Adrenal gland (tissue), 5 donors: Measurements from ENCODE around the gene IMPACT.

Source experiments
- POLR2A ChIP-seq, 2 donors: fragments of 450-650 bp; IDR thresholded peaks; one replicate each; pipeline ENCODE4 v1.6.1; 2017; ENCODE audit warnings: antibody characterized with exemption in 2 of 2, mild to moderate bottlenecking in 2 of 2, moderate library complexity in 1 of 2
- TF ChIP-seq, protein P1 (sequence below), 6 experiments: fragments of 450-650 bp in 4 of 6; fragments of 200-600 bp in 2 of 6; sonication (generic) in 1 of 6; IDR thresholded peaks; 1 replicate in 5 of 6; 2 replicates in 1 of 6; pipeline versions ENCODE4 v1.5.1 to v1.8.0; 2016 to 2021; ENCODE audit warnings: antibody characterized with exemption in 6 of 6, mild to moderate bottlenecking in 2 of 6, moderate library complexity in 1 of 6
- donor health status: DM: no; HTN: no; CAD: no.

DNA sequence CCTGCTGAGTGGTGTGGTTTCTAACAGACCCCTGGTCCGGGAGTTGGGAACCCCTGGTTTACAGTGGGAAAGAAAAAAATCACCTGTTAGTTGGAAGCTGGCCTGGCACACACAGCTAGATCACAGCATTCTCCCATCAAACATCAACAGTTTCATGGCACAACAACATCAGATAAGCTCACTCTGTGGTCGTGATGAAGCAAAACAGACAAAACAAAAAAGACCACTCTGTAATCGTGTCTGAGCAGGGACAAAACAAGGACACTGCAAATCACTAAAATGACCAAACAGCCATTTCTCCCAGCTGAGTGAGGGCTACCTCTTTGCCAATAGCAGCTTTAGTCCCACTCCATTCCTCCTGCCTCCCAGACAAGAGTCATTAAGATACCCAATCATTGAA lies 9.0 kb upstream of the IMPACT start:
- TF ChIP-seq, protein P1, sequence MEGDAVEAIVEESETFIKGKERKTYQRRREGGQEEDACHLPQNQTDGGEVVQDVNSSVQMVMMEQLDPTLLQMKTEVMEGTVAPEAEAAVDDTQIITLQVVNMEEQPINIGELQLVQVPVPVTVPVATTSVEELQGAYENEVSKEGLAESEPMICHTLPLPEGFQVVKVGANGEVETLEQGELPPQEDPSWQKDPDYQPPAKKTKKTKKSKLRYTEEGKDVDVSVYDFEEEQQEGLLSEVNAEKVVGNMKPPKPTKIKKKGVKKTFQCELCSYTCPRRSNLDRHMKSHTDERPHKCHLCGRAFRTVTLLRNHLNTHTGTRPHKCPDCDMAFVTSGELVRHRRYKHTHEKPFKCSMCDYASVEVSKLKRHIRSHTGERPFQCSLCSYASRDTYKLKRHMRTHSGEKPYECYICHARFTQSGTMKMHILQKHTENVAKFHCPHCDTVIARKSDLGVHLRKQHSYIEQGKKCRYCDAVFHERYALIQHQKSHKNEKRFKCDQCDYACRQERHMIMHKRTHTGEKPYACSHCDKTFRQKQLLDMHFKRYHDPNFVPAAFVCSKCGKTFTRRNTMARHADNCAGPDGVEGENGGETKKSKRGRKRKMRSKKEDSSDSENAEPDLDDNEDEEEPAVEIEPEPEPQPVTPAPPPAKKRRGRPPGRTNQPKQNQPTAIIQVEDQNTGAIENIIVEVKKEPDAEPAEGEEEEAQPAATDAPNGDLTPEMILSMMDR (IDR thresholded peaks at IDR 0.05) = no peak
- no peak for TF ChIP-seq POLR2A (IDR thresholded peaks at IDR 0.05)
